Skeletal muscle satellite cell (primary cell): ENCODE results near the gene TRIM74.
"Not testable (repeated sequence)": the region's sequence is repeated elsewhere in the genome, so short reads cannot be mapped to it uniquely, and the experiment has no call there.

Experiments used
- H3K27me3 ChIP-seq: 2 replicates; pipeline ENCODE4 v1.7.0; 2013; ENCODE audit warnings: low read length; ENCODE audit not compliant: control insufficient read depth, insufficient read depth
- H3K36me3 ChIP-seq: 2 replicates; pipeline ENCODE4 v1.7.0; 2013; ENCODE audit warnings: mild to moderate bottlenecking, control low read depth, low read length; ENCODE audit not compliant: insufficient read depth
- H3K4me1 ChIP-seq: 2 replicates; pipeline ENCODE4 v1.7.0; 2013; ENCODE audit warnings: low read length; ENCODE audit not compliant: control insufficient read depth, insufficient read depth
- H3K4me2 ChIP-seq: 2 replicates; pipeline ENCODE4 v1.7.0; 2013; ENCODE audit warnings: mild to moderate bottlenecking, low read length
- H3K4me3 ChIP-seq: 2 replicates; pipeline ENCODE4 v1.7.0; 2013; ENCODE audit warnings: low read length
- H3K9ac ChIP-seq: 2 replicates; pipeline ENCODE4 v1.7.0; 2013; ENCODE audit warnings: mild to moderate bottlenecking, low read depth, low read length, moderate library complexity
- H3K9me3 ChIP-seq: replicated peaks from 2 replicates; pipeline ENCODE4 v1.7.0; 2013; ENCODE audit warnings: mild to moderate bottlenecking, control low read depth, low read length

TRIM74 gene

DNA sequence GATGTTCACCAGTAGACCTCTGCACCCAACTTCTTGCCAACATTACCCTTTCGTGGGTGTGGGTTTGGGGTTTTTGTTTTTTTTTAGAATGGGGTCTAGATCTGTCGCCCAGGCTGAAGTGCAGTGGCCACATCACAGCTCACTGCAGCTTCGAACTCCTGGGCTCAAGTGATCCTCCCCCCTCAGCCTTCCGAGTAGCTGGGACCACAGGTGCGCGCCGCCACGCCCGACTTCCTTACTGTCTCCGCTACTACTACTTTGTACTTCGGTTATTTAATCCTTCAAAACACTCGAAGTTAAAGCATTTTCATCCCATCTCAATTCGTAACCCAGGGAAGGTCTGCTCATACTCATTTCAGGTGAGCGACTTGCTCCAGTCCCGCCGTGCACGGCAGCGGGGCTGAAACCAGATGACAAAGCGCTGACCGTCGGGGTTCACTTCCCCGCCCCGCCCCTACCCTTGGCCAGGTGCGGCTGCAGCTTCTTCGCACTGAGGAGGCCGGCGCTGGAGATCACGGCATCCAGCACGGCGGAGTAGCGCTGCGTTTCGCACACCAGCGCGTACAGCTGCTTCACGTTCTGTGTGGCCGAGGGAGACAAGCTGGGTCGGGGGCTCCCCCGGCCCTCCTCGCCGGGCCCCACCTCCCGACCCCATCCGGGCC lies 15.2 kb downstream of the TRIM74 start:
- Histone ChIP-seq H3K4me3 (peak overlapping the region; percentile 57), H3K4me2 (peak overlapping the region; percentile 62)
- not testable (repeated sequence) for H3K9ac ChIP-seq, H3K9me3 ChIP-seq, H3K4me1 ChIP-seq, H3K27me3 ChIP-seq, H3K36me3 ChIP-seq

DNA sequence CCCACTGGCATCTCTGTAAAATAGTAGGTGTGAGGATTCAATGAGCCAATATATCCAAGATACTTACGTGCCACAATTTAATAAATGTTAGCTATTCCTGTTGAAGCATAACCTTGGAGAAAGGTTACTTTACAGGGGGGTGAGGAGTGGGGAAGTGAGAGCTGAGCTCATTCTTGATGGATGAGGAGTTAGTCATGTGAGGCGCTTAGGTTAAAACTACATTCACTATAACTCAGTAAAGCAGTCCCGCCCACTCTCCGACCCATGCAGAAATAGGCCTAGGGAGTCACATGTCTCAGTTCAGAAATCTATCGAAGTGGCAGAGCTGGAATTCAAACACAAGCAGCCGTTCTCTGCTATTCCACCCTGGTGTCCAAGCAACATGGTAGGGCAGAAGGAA lies 18.8 kb downstream of the TRIM74 start:
- not testable (repeated sequence) for H3K4me2 ChIP-seq, H3K4me1 ChIP-seq, H3K4me3 ChIP-seq, H3K9me3 ChIP-seq, H3K36me3 ChIP-seq, H3K9ac ChIP-seq, H3K27me3 ChIP-seq

DNA sequence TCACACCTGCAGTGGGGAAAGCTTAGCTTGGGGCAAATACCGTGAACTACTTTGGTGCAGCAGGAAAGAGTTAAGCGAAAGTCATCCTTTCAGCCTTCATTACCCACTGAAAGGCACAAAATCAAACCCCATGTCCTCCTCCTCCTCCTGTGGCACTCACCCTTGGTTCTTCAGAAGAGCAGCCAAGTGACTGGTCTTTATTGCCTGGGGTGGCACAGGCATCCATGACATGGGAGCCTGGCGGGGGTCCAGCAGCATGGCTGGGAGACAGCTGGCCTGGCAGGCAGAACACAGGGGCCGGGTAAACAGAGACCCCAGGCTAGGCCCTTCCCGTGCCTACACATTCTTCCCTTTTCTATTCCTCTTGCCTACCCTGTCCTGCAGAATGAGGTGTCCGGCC lies 19.6 kb downstream of the TRIM74 start:
- H3K4me3 ChIP-seq, H3K4me1 ChIP-seq, H3K9me3 ChIP-seq, H3K27me3 ChIP-seq, H3K4me2 ChIP-seq, H3K36me3 ChIP-seq, H3K9ac ChIP-seq: not testable (repeated sequence)

DNA sequence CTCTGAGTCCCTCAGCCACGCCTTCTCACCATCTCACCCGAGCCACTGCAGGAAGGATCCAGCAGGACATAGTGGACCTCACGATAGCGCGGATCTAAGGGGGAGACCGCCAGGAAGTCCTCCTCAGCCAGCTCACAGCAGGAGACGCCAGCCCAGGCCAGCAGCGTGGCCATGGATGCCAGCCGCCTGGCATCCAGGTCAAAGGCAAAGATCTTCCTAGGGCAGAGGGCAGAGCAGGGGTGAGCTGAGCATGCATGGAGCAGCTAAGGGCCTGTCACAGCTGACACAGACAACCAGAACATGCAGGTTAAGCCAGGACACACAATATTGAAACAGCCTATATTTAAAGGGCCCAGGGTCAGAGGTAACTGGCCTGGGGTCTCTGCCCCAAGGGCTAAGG lies 20.0 kb downstream of the TRIM74 start:
- not testable (repeated sequence) for H3K36me3 ChIP-seq, H3K27me3 ChIP-seq, H3K9ac ChIP-seq, H3K9me3 ChIP-seq, H3K4me2 ChIP-seq, H3K4me3 ChIP-seq, H3K4me1 ChIP-seq

DNA sequence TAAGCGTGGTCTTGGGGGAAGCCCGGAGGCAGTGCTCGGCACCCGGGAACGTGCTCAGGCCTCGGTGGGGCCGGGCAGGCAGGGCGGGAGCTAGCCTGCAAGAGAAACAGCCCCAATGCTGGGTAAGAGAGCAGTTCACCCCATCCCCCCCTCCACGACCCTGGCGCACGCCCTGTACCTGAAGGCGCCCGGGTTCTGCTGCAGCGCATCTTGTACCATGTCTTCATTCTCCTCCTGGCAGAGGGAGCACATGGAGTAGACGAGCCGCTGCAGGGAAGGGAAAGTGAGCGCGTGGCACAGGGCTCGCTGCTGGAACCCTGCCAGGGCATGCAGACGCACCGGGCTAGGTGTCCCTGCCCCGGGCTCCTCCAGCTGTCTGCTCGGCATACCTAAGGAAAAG lies 20.6 kb downstream of the TRIM74 start:
- not testable (repeated sequence) for H3K9me3 ChIP-seq, H3K4me3 ChIP-seq, H3K27me3 ChIP-seq, H3K4me1 ChIP-seq, H3K36me3 ChIP-seq, H3K9ac ChIP-seq, H3K4me2 ChIP-seq

DNA sequence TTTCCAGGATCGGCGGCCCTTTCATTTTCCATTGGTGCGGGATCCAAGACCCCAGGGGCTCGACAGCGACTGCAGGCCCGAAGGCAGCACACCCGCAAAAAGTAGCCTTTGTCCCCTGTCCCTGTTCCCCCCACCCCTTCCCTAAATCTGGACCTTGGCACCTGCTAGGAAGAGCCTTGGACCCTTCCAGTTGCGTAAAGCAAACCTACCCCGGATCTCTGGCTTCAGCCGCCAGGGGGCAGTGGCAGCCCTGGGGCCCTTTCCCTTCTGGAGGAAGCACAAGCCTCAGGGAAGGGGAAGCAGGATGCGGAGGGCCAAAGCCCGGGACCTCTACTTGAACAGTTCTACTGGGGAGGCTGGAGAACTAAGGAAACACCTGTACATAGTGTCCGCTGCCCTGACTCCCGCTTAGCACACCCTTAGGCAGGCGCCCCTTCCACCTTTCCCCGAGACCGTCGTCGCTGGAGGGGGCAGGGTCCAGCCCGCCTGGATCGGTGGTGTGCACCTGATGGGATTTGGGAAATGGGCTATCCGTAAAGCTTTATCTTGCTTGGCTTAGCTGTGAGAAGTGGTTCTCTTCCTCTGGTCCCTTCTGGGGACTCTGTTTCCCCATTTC lies 23.0 kb downstream of the TRIM74 start:
- not testable (repeated sequence) for H3K36me3 ChIP-seq, H3K27me3 ChIP-seq, H3K9ac ChIP-seq, H3K4me2 ChIP-seq, H3K4me3 ChIP-seq, H3K4me1 ChIP-seq, H3K9me3 ChIP-seq

DNA sequence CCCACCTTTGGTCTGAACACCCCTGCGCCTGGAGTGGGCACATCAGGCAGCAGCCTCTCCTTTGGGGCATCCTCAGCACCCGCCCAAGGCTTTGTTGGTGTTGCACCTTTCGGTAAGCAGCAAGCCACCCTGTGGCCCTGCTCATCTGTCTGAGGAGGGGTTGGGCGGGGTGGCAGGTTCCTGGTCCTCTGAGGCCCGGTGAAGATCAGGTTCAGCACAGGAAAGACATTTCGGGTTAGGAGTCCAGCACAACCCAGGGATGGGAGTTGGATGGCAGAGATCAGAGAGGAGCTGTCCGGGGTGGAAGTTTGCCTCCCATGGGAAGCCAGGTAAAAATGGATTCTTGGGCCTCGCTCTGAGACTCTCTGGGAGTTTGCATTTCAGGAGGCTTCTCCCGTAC lies 23.7 kb downstream of the TRIM74 start:
- not testable (repeated sequence) for H3K27me3 ChIP-seq, H3K36me3 ChIP-seq, H3K4me2 ChIP-seq, H3K9me3 ChIP-seq, H3K9ac ChIP-seq, H3K4me1 ChIP-seq, H3K4me3 ChIP-seq

DNA sequence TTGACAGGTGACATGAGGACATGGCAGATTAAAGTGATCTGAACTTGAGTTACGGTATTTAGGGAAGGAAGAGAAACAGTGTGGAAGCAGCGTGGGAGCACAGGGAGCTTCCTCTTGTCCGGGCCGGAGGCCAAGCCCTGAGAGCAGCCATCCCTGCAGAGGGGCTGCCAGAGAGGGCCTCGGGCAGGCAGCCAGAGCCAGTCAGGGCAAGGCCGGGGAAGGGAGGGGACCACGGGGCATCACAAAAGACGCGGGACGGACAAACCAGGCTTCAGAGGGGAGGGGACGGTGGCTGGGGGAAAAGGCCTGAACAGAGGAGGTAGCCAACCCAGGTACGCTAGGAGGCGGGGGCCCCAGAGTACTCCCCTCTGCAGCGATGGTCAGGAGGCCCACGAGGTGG lies 24.3 kb downstream of the TRIM74 start:
- H3K27me3 ChIP-seq, H3K9me3 ChIP-seq, H3K4me2 ChIP-seq, H3K9ac ChIP-seq, H3K4me3 ChIP-seq, H3K4me1 ChIP-seq, H3K36me3 ChIP-seq: not testable (repeated sequence)

DNA sequence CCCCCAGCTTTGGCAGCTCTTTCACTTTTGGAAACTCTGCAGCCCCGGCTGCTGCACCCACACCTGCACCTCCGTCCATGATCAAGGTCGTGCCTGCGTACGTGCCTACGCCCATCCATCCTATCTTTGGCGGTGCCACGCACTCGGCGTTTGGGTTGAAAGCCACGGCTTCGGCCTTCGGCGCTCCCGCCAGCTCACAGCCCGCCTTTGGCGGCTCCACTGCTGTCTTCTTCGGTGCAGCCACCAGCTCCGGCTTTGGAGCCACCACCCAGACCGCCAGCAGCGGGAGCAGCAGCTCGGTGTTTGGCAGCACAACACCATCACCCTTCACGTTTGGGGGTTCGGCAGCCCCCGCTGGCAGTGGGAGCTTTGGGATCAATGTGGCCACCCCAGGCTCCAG lies 26.3 kb downstream of the TRIM74 start:
- not testable (repeated sequence) for H3K4me3 ChIP-seq, H3K4me2 ChIP-seq, H3K9me3 ChIP-seq, H3K9ac ChIP-seq, H3K27me3 ChIP-seq, H3K4me1 ChIP-seq
- peaks cover 12% of the 10 kb centered on the region for H3K36me3 ChIP-seq

DNA sequence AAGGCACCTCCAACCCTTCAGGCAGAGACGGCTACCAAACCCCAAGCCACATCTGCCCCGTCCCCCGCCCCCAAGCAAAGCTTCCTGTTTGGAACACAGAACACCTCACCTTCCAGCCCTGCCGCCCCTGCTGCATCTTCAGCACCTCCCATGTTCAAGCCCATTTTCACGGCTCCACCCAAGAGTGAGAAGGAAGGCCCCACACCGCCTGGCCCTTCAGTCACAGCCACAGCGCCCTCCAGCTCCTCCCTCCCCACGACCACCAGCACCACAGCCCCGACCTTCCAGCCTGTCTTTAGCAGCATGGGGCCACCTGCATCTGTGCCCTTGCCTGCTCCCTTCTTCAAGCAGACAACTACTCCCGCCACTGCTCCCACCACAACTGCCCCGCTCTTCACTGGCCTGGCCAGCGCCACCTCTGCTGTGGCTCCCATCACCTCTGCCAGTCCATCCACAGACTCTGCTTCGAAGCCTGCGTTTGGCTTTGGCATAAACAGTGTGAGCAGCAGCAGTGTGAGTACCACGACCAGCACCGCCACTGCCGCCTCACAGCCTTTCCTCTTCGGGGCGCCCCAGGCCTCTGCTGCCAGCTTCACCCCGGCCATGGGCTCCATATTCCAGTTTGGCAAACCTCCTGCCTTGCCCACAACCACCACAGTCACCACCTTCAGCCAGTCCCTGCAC lies 27.1 kb downstream of the TRIM74 start:
- not testable (repeated sequence) for H3K4me2 ChIP-seq, H3K9ac ChIP-seq, H3K4me3 ChIP-seq, H3K9me3 ChIP-seq, H3K27me3 ChIP-seq, H3K4me1 ChIP-seq
- peaks cover 14% of the 10 kb centered on the region for H3K36me3 ChIP-seq

DNA sequence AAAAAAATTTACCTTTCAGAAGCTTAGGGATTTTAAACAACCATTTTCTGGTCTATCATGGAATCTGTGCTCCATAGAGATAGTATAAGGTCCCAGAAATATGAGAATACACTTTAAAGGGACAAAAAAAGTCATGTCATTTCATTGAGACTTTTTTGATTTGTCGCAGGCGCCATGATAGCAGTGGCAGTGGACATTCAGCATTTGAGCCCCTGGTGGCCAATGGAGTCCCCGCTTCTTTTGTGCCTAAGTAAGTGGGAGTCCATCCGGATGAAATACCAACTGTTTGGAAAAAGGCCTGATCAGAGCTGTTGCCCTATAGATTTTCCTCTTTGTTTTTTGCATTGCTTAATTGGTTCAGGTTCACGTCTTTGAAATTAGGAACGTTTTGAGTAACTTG lies 41.0 kb downstream of the TRIM74 start:
- Histone ChIP-seq H3K4me1 (peaks cover 11% of the 10 kb centered on the region), H3K36me3 (peaks cover 43% of the 10 kb centered on the region)
- not testable (repeated sequence) for H3K4me2 ChIP-seq, H3K9ac ChIP-seq, H3K9me3 ChIP-seq, H3K4me3 ChIP-seq, H3K27me3 ChIP-seq

DNA sequence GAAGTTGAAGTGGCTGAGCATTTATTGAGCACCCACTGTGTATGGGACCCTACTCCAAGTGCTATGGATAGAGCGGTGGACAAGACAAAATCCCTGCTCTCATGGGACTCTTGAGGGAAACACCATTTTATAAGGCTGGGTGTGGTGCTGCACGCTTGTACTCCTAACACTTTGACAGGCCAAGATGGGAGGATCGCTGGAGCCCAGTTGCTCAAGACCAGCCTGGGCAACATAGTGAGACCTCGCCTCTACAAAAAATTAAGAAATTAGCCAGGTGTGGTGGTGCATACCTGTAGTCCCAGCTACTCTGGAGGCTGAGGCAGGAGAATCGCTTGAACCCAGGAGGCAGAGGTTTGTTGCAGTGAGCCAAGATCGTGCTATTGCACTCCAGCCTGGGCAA lies 41.5 kb downstream of the TRIM74 start:
- not testable (repeated sequence) for H3K9me3 ChIP-seq, H3K4me2 ChIP-seq, H3K4me3 ChIP-seq, H3K9ac ChIP-seq, H3K27me3 ChIP-seq
- H3K36me3 ChIP-seq: peaks cover 43% of the 10 kb centered on the region
- peaks cover 11% of the 10 kb centered on the region for H3K4me1 ChIP-seq
